ENCODE data around the gene AMBP. TPM values are rescaled to one million over a fixed set of nuclear protein-coding genes. Genes with fewer than 3 reads are reported as not detected.

AMBP gene
- total RNA-seq, 1 experiment from 2014 or later: 19.8 TPM

DNA sequence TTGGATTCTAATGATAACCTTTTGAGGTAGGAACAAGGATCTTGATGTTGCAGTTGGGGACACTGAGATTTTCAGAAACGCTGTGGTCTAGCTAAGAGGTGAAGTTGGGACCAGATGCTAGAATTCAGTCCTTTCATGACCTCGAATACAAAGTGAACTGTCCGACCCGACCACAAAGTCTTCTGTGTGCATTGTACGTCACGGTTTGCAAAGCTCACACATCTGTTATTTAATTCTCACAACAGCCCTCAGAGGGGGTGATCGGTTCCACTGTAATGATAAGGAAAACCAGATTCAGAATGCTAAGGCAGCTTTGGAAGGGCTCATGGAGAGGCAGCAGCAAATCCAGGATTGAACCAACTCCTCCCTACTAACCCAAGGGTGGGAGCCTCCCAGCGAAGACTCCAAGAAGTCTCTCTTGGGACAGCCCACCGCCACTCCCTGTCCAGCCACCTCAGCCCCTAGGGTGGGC, 37.6 kb upstream of the AMBP start:
- in situ Hi-C loops (cut with HindIII; ENCODE audit: low pct_unique_long_range_greater_than_20kb, low sequenced_read_pairs): no loop called here
- DNase-seq (ENCODE audit: low read depth): no peak

DNA sequence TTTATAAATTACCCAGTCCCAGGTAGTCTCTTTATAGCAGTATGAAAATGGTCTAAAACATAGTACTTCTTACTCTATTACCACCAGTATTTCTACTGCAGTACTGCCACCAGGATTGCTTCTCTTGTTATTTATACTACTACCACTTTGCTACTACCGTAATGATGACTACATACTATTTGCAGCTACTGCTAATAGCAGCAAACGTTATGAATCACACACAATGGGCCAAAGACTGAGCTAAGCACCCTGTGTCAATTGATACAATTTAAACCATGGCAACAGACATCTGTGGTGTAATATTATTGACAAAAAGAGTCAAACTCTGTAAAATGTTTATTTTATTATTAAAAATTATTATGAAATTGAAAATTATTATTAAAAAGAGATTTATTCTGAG, 36.3 kb upstream of the AMBP start:
- DNase-seq (ENCODE audit: low read depth): no peak
- in situ Hi-C loops (cut with HindIII; ENCODE audit: low pct_unique_long_range_greater_than_20kb, low sequenced_read_pairs): no loop called here

DNA sequence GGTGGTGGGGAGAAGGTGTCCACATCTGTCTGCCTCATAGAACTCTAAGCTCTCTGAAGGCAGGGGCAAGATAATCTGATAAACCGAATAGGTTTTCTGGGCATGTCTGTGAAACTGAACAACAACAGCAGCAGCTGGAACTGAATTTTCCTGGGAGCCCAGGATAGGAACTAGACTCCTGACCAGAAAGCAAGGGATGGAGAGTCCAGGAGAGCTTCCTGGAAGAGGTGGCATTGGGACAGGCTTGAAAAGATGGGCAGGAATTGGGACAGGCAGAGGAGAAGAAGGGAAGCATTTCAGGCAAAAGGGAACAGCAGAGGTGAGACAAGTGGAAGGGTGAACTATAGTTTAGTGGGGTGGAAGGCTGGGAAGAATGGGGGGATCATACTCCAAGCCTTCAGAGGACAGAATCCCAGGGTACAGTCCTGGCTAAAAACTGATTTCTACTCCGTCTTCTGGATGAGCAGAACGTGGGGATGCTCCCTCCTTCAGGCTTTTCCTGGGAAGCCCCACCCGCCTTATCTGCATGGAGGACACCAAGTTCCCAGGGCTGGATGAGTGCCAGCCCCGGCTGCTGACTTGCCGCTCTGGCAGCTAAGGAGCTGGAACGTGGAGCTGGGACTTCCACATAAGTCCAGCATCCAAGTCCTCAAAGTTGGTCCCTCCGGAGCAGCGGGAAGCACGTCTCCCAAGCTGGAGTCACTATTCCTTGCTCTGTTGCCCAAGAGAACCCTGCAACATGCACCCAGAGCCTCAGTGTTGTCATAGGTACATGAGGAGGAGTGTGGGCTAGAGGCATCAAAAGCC, 34.9 kb upstream of the AMBP start:
- in situ Hi-C loops (cut with HindIII; ENCODE audit: low pct_unique_long_range_greater_than_20kb, low sequenced_read_pairs): no loop called here
- DNase-seq (ENCODE audit: low read depth): no peak

DNA sequence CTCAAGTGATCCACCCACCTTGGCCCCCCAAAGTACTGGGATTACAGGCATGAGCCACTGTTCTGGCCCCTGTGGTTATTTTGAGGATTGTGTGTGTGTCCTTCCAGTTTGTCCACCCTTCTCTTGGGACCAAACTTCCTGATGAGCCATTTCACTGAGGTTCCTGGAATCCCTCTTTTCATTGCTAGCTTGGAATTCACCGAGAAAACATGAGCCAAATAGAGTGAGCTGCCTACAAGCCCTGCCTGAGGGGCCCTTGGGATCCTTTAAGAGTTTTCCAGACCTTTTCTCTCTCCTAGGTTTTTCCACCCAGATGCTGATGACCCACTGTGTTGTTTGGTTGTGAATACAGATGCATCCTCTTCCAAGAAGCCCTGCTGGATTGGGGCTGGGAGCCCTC, 34.2 kb upstream of the AMBP start:
- no peak for DNase-seq (ENCODE audit: low read depth)
- in situ Hi-C loops (cut with HindIII; ENCODE audit: low pct_unique_long_range_greater_than_20kb, low sequenced_read_pairs): no loop called here

- DNase-seq (ENCODE audit: low read depth): peak; percentile 27
- in situ Hi-C loops (cut with HindIII; ENCODE audit: low pct_unique_long_range_greater_than_20kb, low sequenced_read_pairs): no loop called here
Observed at GRCh38 chr9:114110180-114110579, 32.1 kb upstream of the AMBP start.

DNA sequence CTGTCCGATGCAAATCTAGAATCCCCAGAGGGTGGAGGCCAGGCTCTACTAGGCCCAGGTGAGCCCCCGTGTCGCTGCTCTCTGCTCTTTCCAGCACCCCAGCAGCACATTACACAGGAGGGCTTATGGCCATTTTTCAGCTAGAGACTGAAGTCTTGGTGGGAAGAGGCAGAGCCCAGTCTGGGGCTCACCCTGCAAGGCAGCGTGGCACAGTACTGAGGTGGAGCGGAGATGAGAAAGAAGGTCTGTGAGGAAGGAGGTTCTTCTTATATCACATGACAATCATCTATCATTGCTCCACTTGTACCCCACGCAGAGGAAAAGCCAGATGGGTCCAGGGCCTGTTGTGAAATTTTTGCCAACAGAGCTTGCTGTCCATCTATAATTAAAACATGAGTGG, 31.0 kb upstream of the AMBP start:
- DNase-seq (ENCODE audit: low read depth): no peak
- in situ Hi-C loops (cut with HindIII; ENCODE audit: low pct_unique_long_range_greater_than_20kb, low sequenced_read_pairs): loop anchor here (5.0 kb wide), 1 partner anchor 93 kb away; no protein-coding TSS in a partner anchor

GRCh38 chr9:114108016-114108833, 30.1 kb upstream of the AMBP start:
- peak; percentile 43 for DNase-seq (ENCODE audit: low read depth)
- in situ Hi-C loops (cut with HindIII; ENCODE audit: low pct_unique_long_range_greater_than_20kb, low sequenced_read_pairs): loop anchor here (5.0 kb wide), 1 partner anchor 94 kb away; no protein-coding TSS in a partner anchor

DNA sequence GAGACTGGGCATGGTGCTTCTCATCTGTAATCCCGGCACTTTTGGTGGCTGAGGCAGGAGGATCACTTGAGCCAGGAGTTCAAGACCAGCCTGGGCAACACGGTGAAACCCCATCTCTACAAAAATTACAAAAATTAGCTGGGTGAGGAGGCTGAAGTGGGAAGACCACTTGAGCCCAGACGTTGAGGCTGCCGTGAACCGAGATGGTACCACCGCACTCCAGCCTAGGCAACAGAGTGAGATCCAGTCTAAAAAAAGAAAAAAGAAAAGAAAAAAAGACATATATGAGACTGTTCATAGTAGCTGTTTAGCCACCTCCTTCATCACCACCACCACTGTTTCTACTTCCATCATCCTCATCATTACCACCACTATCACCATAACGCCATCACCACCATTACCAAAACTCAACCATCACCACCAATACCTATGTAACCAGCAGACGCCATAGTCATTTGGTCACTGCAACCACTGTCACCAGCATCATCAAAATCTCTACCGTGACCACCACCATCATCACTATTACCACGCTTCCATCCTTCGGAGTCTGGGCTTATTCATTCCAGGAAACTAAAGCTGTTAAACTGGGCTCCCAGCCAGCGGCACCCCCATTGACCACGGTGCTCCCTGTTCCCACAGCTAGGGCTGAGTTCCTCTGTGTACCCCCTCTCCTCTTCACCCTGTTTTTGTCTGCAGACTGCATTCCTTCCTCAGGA, 29.3 kb upstream of the AMBP start:
- DNase-seq (ENCODE audit: low read depth): no peak
- in situ Hi-C loops (cut with HindIII; ENCODE audit: low pct_unique_long_range_greater_than_20kb, low sequenced_read_pairs): loop anchor here (5.0 kb wide), 1 partner anchor 95 kb away; no protein-coding TSS in a partner anchor

- in situ Hi-C loops (cut with HindIII; ENCODE audit: low pct_unique_long_range_greater_than_20kb, low sequenced_read_pairs): loop anchor here (5.0 kb wide), 1 partner anchor 97 kb away; no protein-coding TSS in a partner anchor
- DNase-seq (ENCODE audit: low read depth): no peak
Observed at GRCh38 chr9:114105236-114105635, 27.1 kb upstream of the AMBP start.

- in situ Hi-C loops (cut with HindIII; ENCODE audit: low pct_unique_long_range_greater_than_20kb, low sequenced_read_pairs): no loop called here
- no peak for DNase-seq (ENCODE audit: low read depth)
Observed at GRCh38 chr9:114102484-114102883, 24.4 kb upstream of the AMBP start.

DNA sequence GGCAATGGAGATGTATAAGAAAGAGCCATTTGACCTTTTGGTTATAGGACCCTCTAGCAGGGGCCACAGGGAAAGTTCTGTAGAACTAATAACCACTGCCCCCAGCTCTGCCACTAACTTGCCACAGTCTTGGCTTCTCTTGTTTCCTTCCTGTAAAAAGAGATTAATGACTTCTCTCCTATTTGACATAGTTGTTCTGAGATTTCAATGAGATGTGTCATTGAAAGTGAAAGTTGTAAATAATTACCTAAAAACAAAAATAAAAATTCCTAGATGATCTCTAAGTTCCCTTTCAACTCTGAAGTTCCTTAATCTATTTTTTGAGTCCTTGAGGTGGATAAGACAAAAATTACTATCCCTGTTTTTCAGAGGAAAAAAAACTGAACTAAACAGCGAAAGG, 22.4 kb upstream of the AMBP start:
- in situ Hi-C loops (cut with HindIII; ENCODE audit: low pct_unique_long_range_greater_than_20kb, low sequenced_read_pairs): no loop called here
- peak; percentile 54 for DNase-seq (ENCODE audit: low read depth)

DNA sequence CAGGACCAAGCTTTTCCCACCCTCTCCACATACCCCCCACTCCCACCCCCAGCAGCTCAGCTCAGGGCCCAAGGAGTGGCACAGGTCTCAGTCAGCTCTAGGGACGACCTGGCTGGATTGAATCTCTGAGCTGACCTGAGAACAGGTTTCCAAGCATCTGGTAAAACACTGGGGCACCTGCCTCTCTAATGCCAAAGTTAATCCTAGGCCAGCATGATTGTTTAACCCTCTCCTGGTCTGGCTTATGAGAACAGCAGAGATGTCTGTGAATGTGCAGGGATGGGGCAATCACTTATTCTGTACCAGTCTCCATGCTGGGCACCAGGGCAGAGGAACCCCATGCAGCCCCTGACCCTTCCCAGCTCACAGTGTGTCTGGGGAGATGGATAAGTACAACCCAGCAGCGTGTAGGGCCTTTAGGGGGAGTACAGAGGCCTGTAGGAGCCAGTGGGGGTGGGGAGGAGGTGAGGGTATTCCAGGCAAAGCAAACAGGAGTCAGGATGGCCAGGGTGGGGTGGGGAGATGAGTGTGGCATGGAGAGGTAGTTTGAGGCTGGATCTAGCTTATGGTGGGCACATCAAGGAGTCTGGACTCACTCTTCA, 21.7 kb upstream of the AMBP start:
- no peak for DNase-seq (ENCODE audit: low read depth)
- in situ Hi-C loops (cut with HindIII; ENCODE audit: low pct_unique_long_range_greater_than_20kb, low sequenced_read_pairs): no loop called here

DNA sequence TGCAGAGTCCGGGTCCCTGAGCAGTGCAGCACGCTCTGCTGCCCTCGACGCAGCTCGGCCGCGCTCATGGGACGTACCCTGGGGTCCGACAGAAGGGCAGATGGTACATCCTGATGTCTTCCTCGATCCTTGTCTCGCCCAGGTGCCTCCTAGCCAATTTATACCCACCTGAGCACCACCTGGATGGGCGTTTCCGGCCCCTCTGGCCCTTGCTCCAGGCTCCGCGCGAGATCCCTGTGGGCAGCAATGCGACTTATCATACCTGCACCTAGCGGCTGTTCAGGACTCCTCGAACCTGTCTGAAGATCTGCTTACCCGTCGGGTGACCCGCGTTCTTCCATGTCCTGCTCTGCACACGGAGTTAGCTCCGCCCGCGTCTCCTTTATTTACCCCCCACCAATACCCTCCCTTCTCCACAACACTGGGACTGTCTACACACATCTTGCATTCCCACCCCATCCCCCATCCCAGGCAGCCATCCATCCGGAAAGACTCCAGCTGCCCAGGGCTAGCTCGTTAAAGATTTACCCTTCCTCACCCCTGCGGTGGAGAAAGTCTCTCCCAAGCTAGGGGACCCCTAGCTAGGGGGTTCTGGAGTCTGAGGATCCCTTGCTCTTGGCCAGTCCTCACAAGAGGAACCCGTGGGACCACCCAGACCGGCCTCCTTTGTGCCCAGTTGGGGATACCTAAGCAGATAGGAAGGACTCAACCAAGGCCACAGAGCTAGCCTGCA, 21.0 kb upstream of the AMBP start, which contains the start of gene KIF12:
Gene KIF12 (minus strand): TSS at position 357 of the 733 bp plus-strand sequence. CDS start 16 bp downstream, at position 341.
- in situ Hi-C loops (cut with HindIII; ENCODE audit: low pct_unique_long_range_greater_than_20kb, low sequenced_read_pairs): no loop called here
- peak; percentile 95 for DNase-seq (ENCODE audit: low read depth)

GRCh38 chr9:114098021-114098935, 20.2 kb upstream of the AMBP start:
- DNase-seq (ENCODE audit: low read depth): peak; percentile 57
- in situ Hi-C loops (cut with HindIII; ENCODE audit: low pct_unique_long_range_greater_than_20kb, low sequenced_read_pairs): no loop called here

DNA sequence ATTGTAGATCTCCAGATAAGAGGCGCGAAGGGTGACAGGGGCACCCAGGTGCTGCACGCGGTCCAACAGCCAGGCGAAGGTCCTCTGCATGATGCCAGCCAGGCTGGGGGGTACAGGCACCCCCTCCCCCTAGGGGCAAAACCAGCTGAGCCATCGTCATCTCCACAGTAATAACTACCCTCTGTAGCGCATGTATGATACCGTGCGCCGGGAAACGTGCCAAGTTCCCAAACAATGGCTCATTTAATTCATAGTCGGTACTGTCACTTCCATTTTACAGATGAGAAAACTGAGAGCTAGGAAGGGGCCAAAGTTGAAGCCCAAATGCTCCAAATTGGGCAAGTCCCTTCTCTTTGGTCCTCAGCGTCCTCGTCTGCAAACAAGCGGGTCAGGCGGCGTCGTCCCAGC, 19.5 kb upstream of the AMBP start:
- DNase-seq (ENCODE audit: low read depth): no peak
- in situ Hi-C loops (cut with HindIII; ENCODE audit: low pct_unique_long_range_greater_than_20kb, low sequenced_read_pairs): no loop called here

- in situ Hi-C loops (cut with HindIII; ENCODE audit: low pct_unique_long_range_greater_than_20kb, low sequenced_read_pairs): no loop called here
Observed at GRCh38 chr9:114096866-114097612, 18.9 kb upstream of the AMBP start.

More at GRCh38 chr9:114096866-114097612, 18.9 kb upstream of the AMBP start:
- DNase-seq (ENCODE audit: low read depth): no peak

Measured in Caki2 (cell line).